ENCODE data around the gene TBL1X.

Gene TBL1X

GRCh38 chrX:9578083-9578779 is 113.4 kb downstream of the TBL1X start:
- DNase-seq, result peak in 31 of 51 donors; percentile 1 to 62 (median 25)

- DNase-seq, result no peak
Observed at GRCh38 chrX:9581771-9582385, 117.0 kb downstream of the TBL1X start.

DNA sequence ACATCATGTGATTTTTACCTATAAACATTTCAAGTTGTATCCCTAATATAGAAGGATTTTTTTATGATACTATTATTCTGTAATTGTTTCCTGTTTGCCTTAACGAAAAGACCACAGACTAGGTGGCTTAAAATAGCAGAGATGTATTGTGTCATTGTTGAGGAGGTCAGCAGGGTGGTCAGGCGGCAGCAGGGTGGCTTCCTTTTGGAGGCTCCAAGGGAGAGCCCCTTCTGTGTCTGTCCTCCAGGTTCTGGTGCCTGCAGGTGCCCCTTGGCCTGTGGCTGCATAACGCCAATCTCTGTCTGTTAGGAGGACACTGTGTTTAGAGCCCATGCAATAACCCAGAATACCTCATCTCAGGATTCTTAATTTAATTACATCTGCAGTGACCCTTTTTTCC is 118.1 kb downstream of the TBL1X start:
- no peak for DNase-seq

- no peak for DNase-seq
Observed at GRCh38 chrX:9586992-9587392, 122.1 kb downstream of the TBL1X start.

DNA sequence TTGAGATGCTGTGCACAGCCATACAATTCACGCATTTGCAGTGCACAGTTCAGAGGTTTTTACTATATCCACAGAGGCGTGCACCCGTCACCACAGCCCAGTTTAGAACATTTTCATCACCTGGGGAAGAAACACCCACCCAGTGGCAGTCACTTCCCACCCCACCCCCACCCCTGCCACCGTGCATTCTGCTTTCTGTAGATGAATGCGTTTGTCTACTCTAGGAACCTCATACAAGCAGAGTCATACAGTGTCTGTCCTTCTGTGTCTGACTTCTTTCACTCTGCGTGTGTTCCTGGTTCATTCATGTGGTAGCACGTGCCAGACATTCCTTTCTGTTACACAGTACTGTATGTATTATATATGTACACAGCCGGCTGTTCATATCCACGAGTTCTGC is 122.8 kb downstream of the TBL1X start:
- DNase-seq, result no peak

DNA sequence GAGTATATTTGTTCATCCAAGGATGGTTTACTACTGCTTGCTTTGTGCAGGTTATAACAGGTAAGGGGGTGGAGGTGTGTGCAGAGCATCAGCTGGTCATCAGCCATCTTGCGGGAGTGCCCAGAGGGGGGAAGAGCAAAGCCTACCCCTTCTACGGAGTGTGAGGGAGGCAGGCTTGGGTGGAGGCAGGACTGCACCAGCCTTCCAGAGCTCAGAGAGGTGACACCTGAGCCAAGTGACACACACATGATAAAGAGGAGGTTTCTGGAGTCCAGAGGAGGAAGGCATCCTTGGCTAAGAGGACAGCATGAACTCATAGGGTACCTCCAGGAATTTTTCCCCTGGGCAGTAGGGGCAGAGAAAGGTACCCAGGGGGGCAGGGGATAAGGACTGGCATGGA is 126.6 kb downstream of the TBL1X start:
- no peak for DNase-seq

- DNase-seq, result no peak
Observed at GRCh38 chrX:9593756-9594155, 128.9 kb downstream of the TBL1X start.

DNA sequence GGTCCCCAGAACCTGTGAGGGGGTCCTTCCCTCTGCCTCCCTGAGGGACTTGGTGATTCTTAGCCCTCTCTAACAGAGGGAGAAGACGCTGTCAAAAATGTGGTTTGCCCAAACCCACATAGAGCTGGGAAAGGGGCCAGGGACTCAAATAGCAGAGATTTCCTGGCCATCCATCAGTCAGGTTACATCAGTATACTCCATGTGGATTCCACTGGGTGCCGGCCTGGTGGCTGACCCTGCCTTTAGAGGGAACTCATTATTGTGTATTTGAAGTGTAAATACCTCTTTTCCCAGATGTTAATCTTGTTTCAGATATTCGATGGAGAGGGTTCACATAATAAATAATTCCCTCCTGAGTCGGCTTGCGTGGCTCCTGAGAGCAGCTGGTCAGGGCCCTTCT is 130.3 kb downstream of the TBL1X start:
- no peak for DNase-seq

- no peak for DNase-seq
Observed at GRCh38 chrX:9596837-9597236, 132.0 kb downstream of the TBL1X start.

GRCh38 chrX:9597361-9598035 is 132.6 kb downstream of the TBL1X start:
- no peak for DNase-seq

DNA sequence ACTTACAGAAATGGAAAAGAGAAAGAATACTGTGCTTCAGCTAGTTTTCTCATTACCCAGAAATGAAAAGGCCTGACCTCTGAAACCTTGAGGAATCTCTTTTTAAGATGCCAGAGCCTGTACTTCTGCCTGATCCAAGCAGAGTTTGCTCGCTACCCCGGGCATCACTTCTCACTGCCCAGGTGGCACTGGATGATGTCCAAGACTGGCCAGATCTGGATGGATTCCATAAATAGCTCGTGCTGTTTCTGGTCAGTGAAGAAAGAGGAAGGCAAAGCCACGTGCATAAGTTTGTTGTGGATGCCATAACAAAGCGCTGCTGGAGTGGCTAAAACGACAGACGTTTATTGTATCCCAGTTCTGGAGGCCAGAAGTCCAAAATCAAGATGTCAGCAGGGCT is 133.5 kb downstream of the TBL1X start:
- no peak for DNase-seq

DNA sequence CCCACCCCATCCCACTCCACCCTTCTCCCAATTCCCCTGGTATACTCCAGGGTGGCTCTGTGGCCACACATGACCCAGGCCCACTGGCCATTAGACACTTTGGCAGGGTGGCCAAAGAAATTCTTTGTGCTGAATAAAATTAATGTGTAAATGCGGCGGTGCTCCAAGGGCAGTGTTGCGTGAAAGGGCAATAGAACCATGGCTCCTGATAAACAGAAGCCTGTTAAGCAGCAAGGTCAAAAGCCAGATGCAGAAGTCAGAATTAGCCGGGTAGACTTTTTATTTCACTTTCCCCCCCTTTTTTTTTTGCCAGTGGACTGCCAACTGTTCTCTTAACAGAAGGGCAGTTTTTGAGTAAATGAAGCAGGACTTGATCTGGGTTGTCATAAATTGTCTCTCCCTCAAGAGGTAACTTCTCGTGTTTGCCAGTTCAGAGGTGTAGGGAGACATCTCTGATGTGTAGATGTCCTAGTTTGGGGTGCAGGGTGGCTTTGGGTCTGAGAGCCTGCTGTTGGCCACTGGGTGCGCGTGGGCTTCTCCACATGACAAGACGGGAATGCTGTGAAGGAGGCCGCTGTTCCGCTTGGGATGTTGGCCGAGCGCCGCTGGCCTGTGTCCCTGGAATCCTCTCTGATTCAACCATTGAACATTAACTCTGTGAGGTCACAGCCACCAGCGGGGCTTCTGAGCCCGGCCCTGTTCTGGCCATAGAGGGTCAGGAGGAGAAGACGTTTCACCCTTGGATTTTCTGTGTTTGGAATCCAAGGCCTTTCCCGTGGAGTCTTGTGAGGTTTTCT is 139.5 kb downstream of the TBL1X start:
- DNase-seq, result peak in 48 of 51 donors; percentile 2 to 77 (median 48)

- no peak for DNase-seq
Observed at GRCh38 chrX:9604908-9605306, 140.0 kb downstream of the TBL1X start.

- DNase-seq, result no peak
Observed at GRCh38 chrX:9605484-9605883, 140.6 kb downstream of the TBL1X start.

- DNase-seq, result no peak
Observed at GRCh38 chrX:9606971-9607370, 142.1 kb downstream of the TBL1X start.

- no peak for DNase-seq
Observed at GRCh38 chrX:9609499-9609898, 144.6 kb downstream of the TBL1X start.

DNA sequence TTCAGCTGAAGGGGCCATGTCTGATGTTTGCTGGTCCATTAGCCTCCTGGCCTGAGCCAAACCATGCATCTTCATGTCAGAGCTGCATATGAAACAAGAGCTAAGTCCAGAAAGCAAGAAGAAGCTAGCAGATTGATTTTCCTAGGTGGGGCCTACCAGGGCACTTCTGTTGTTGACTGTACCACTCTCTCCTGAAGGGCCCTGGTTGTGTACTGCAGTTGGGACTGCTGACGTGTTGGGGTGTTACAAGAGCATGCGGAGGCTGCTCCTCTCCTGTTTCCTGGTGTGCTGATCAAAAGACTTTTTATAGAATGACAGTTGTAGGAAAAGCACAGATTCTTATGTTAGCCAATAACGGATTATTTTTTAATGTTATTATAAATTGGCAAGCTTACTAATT is 145.1 kb downstream of the TBL1X start:
- DNase-seq, result no peak

GRCh38 chrX:9610771-9611392 is 146.0 kb downstream of the TBL1X start:
- DNase-seq, result no peak

- DNase-seq, result no peak
Observed at GRCh38 chrX:9611436-9612145, 146.7 kb downstream of the TBL1X start.

- no peak for DNase-seq
Observed at GRCh38 chrX:9612146-9612505, 147.3 kb downstream of the TBL1X start.

- no peak for DNase-seq
Observed at GRCh38 chrX:9614016-9614415, 149.2 kb downstream of the TBL1X start.

Data from hypothalamus (tissue), 51 donors.